ENCODE results near the gene NEK7.
A peak's percentile ranks its signal among the peaks of the same experiment; 100 is the strongest.
"Not testable (repeated sequence)": the region's sequence is repeated elsewhere in the genome, so short reads cannot be mapped to it uniquely, and the experiment has no call there.

NEK7 gene

GRCh38 chr1:198156745-198157240 is at the start of gene NEK7:
NEK7 (plus strand) TSS chr1:198156998; CDS start chr1:198232581, 75,583 bp downstream.
- peak; percentile 82 for DNase-seq

- DNase-seq = no peak
Observed at GRCh38 chr1:198107091-198107501, 49.7 kb upstream of the NEK7 start.

GRCh38 chr1:198108636-198109370 is 48.0 kb upstream of the NEK7 start:
- DNase-seq = no peak

GRCh38 chr1:198109371-198109715 is 47.5 kb upstream of the NEK7 start:
- no peak for DNase-seq

- no peak for DNase-seq
Observed at GRCh38 chr1:198113342-198113750, 43.5 kb upstream of the NEK7 start.

- DNase-seq = peak; percentile 16
Observed at GRCh38 chr1:198116069-198116468, 40.7 kb upstream of the NEK7 start.

GRCh38 chr1:198116469-198116868 is 40.3 kb upstream of the NEK7 start:
- DNase-seq = no peak

- no peak for DNase-seq
Observed at GRCh38 chr1:198117267-198117666, 39.5 kb upstream of the NEK7 start.

- no peak for DNase-seq
Observed at GRCh38 chr1:198118134-198118533, 38.7 kb upstream of the NEK7 start.

GRCh38 chr1:198119906-198120305 is 36.9 kb upstream of the NEK7 start:
- DNase-seq = no peak

- no peak for DNase-seq
Observed at GRCh38 chr1:198121056-198121826, 35.6 kb upstream of the NEK7 start.

- DNase-seq = peak; percentile 79
Observed at GRCh38 chr1:198122693-198123092, 34.1 kb upstream of the NEK7 start.

- DNase-seq = no peak
Observed at GRCh38 chr1:198123133-198123532, 33.7 kb upstream of the NEK7 start.

GRCh38 chr1:198124673-198125072 is 32.1 kb upstream of the NEK7 start:
- DNase-seq = no peak

GRCh38 chr1:198125995-198126735 is 30.6 kb upstream of the NEK7 start:
- no peak for DNase-seq

- DNase-seq = no peak
Observed at GRCh38 chr1:198128533-198128932, 28.3 kb upstream of the NEK7 start.

GRCh38 chr1:198130053-198130452 is 26.7 kb upstream of the NEK7 start:
- not testable (repeated sequence) for DNase-seq

GRCh38 chr1:198132060-198132781 is 24.6 kb upstream of the NEK7 start:
- no peak for DNase-seq

- no peak for DNase-seq
Observed at GRCh38 chr1:198134252-198134651, 22.5 kb upstream of the NEK7 start.

- no peak for DNase-seq
Observed at GRCh38 chr1:198135366-198135765, 21.4 kb upstream of the NEK7 start.

GRCh38 chr1:198141668-198142351 is 15.0 kb upstream of the NEK7 start:
- no peak for DNase-seq

- no peak for DNase-seq
Observed at GRCh38 chr1:198143797-198144196, 13.0 kb upstream of the NEK7 start.
